ENCODE data around the gene ZNF581.

The ZNF581 gene

DNA sequence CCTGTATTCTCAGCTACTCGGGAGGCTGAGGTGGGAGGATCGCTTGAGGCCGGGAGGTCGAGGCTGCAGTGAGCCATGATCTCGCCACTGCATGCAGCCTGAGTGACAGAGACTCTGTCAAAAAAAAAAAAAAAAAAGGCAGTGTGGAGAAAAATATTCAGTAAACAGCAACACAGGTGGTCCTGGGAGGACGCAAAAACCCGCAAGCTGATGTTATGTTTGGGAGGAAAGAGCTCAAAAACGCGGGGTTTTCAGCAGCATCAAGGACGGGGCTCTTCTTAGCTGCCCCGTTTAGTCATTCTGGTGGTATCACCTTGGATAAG lies 18.5 kb upstream of the ZNF581 start:
- in situ Hi-C loops (cut with MboI; ENCODE audit: low pct_unique_long_range_greater_than_20kb, low sequenced_read_pairs, unreplicated experiment), result loop anchor here (5.0 kb wide), 1 partner anchor 118 kb away; no protein-coding TSS in a partner anchor
- DNase-seq (ENCODE audit: low spot score), result no peak
- TF ChIP-seq, protein P1, sequence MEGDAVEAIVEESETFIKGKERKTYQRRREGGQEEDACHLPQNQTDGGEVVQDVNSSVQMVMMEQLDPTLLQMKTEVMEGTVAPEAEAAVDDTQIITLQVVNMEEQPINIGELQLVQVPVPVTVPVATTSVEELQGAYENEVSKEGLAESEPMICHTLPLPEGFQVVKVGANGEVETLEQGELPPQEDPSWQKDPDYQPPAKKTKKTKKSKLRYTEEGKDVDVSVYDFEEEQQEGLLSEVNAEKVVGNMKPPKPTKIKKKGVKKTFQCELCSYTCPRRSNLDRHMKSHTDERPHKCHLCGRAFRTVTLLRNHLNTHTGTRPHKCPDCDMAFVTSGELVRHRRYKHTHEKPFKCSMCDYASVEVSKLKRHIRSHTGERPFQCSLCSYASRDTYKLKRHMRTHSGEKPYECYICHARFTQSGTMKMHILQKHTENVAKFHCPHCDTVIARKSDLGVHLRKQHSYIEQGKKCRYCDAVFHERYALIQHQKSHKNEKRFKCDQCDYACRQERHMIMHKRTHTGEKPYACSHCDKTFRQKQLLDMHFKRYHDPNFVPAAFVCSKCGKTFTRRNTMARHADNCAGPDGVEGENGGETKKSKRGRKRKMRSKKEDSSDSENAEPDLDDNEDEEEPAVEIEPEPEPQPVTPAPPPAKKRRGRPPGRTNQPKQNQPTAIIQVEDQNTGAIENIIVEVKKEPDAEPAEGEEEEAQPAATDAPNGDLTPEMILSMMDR (IDR thresholded peaks at IDR 0.05; ENCODE audit: extremely low read depth, insufficient read depth, missing control alignments), result no peak

GRCh38 chr19:55626350-55626749 lies 17.1 kb upstream of the ZNF581 start:
- in situ Hi-C loops (cut with MboI; ENCODE audit: low pct_unique_long_range_greater_than_20kb, low sequenced_read_pairs, unreplicated experiment), result loop anchor here (5.0 kb wide), 1 partner anchor 119 kb away; no protein-coding TSS in a partner anchor

GRCh38 chr19:55632463-55632834 lies 11.0 kb upstream of the ZNF581 start:
- in situ Hi-C loops (cut with MboI; ENCODE audit: low pct_unique_long_range_greater_than_20kb, low sequenced_read_pairs, unreplicated experiment), result no loop called here
- TF ChIP-seq, protein P1 (IDR thresholded peaks at IDR 0.05; ENCODE audit: extremely low read depth, insufficient read depth, missing control alignments), result peak; percentile 82
- DNase-seq (ENCODE audit: low spot score), result no peak

More at GRCh38 chr19:55626350-55626749, 17.1 kb upstream of the ZNF581 start:
- TF ChIP-seq, protein P1 (IDR thresholded peaks at IDR 0.05; ENCODE audit: extremely low read depth, insufficient read depth, missing control alignments), result no peak
- DNase-seq (ENCODE audit: low spot score), result no peak

- in situ Hi-C loops (cut with MboI; ENCODE audit: low pct_unique_long_range_greater_than_20kb, low sequenced_read_pairs, unreplicated experiment), result no loop called here
- TF ChIP-seq, protein P1 (IDR thresholded peaks at IDR 0.05; ENCODE audit: extremely low read depth, insufficient read depth, missing control alignments), result no peak
- no peak for DNase-seq (ENCODE audit: low spot score)
Measured at GRCh38 chr19:55633861-55634260, 9.6 kb upstream of the ZNF581 start.

- in situ Hi-C loops (cut with MboI; ENCODE audit: low pct_unique_long_range_greater_than_20kb, low sequenced_read_pairs, unreplicated experiment), result no loop called here
- no peak for DNase-seq (ENCODE audit: low spot score)
- TF ChIP-seq, protein P1 (IDR thresholded peaks at IDR 0.05; ENCODE audit: extremely low read depth, insufficient read depth, missing control alignments), result no peak
Measured at GRCh38 chr19:55635334-55635717, 8.1 kb upstream of the ZNF581 start.

GRCh38 chr19:55635856-55636440 lies 7.5 kb upstream of the ZNF581 start:
- in situ Hi-C loops (cut with MboI; ENCODE audit: low pct_unique_long_range_greater_than_20kb, low sequenced_read_pairs, unreplicated experiment), result no loop called here
- TF ChIP-seq, protein P1 (IDR thresholded peaks at IDR 0.05; ENCODE audit: extremely low read depth, insufficient read depth, missing control alignments), result no peak
- DNase-seq (ENCODE audit: low spot score), result no peak

All from GM13977 (cell line).